Measurements from ENCODE around the gene RAG1. TPM values are rescaled to one million over a fixed set of nuclear protein-coding genes. Genes with fewer than 3 reads are reported as not detected.
A peak's percentile ranks its signal among the peaks of the same experiment; 100 is the strongest.
"Not testable (repeated sequence)": the region's sequence is repeated elsewhere in the genome, so short reads cannot be mapped to it uniquely, and the experiment has no call there.

RAG1 gene
- total RNA-seq (2014; rRNA removed; shearing (Covaris generic)), result 0.52 and 0.57 TPM in 2 replicates

- no peak for DNase-seq (ENCODE audit: low read depth)
These were observed at the start of gene RAG1 for GRCh38 chr11:36567694-36568093. TSS of gene RAG1 (plus strand) at chr11:36568007. CDS start at chr11:36573305, 5,298 bp downstream.

- DNase-seq (ENCODE audit: low read depth), result no peak
These were observed 37.0 kb upstream of the RAG1 start for GRCh38 chr11:36530840-36531239.

- DNase-seq (ENCODE audit: low read depth), result no peak
These were observed 34.7 kb upstream of the RAG1 start for GRCh38 chr11:36532941-36533601.

- DNase-seq (ENCODE audit: low read depth), result no peak
These were observed 33.4 kb upstream of the RAG1 start for GRCh38 chr11:36534276-36534840.

- DNase-seq (ENCODE audit: low read depth), result peak; percentile 58
These were observed 26.8 kb upstream of the RAG1 start for GRCh38 chr11:36540998-36541397.

GRCh38 chr11:36550385-36551115, 17.3 kb upstream of the RAG1 start:
- DNase-seq (ENCODE audit: low read depth), result no peak

GRCh38 chr11:36557390-36557789, 10.4 kb upstream of the RAG1 start:
- not testable (repeated sequence) for DNase-seq (ENCODE audit: low read depth)

- DNase-seq (ENCODE audit: low read depth), result no peak
These were observed 9.8 kb upstream of the RAG1 start for GRCh38 chr11:36557991-36558390.

- DNase-seq (ENCODE audit: low read depth), result no peak
These were observed 9.0 kb upstream of the RAG1 start for GRCh38 chr11:36558571-36559413.

GRCh38 chr11:36564376-36565030, 3.3 kb upstream of the RAG1 start:
- peak; percentile 69 for DNase-seq (ENCODE audit: low read depth)

GRCh38 chr11:36565031-36565610, 2.7 kb upstream of the RAG1 start:
- DNase-seq (ENCODE audit: low read depth), result no peak

- peak; percentile 16 for DNase-seq (ENCODE audit: low read depth)
These were observed 1.3 kb upstream of the RAG1 start for GRCh38 chr11:36566407-36567053.

- no peak for DNase-seq (ENCODE audit: low read depth)
These were observed 1.3 kb downstream of the RAG1 start for GRCh38 chr11:36569095-36569494.

- DNase-seq (ENCODE audit: low read depth), result no peak
These were observed 6.7 kb downstream of the RAG1 start for GRCh38 chr11:36574486-36574885.

- no peak for DNase-seq (ENCODE audit: low read depth)
These were observed 9.6 kb downstream of the RAG1 start for GRCh38 chr11:36577373-36577772.

- peak; percentile 62 for DNase-seq (ENCODE audit: low read depth)
These were observed 10.1 kb downstream of the RAG1 start for GRCh38 chr11:36577859-36578258.

GRCh38 chr11:36578458-36578857, 10.7 kb downstream of the RAG1 start:
- DNase-seq (ENCODE audit: low read depth), result no peak

- DNase-seq (ENCODE audit: low read depth), result no peak
These were observed 13.7 kb downstream of the RAG1 start for GRCh38 chr11:36581536-36581935.

GRCh38 chr11:36583667-36584066, 15.9 kb downstream of the RAG1 start:
- DNase-seq (ENCODE audit: low read depth), result no peak

GRCh38 chr11:36586543-36586942, 18.7 kb downstream of the RAG1 start:
- DNase-seq (ENCODE audit: low read depth), result no peak

- no peak for DNase-seq (ENCODE audit: low read depth)
These were observed 20.3 kb downstream of the RAG1 start for GRCh38 chr11:36588099-36588498.

All from M059J (cell line).